GM12891 (cell line): Measurements from ENCODE around the gene MNX1.

Source experiments
- DNase-seq: peaks from one replicate; pipeline ENCODE4 v3.0.0; 2011; ENCODE audit warnings: low spot score; ENCODE audit not compliant: insufficient read length
- FAIRE-seq: peaks from 2 replicates; lab custom pipeline; 2011; peaks lifted over from hg19 to GRCh38; lab: Jason Lieb, UNC
- PAX5 ChIP-seq: IDR thresholded peaks from 2 replicates; pipeline ENCODE4 v1.6.1; 2011; ENCODE audit warnings: low read length, moderate library complexity, mild to moderate bottlenecking; ENCODE audit not compliant: insufficient read depth, severe bottlenecking
- POLR2A ChIP-seq: IDR thresholded peaks from 2 replicates; pipeline ENCODE4 v1.6.1; 2011; ENCODE audit warnings: low read depth, low read length, control low read depth
- POLR2AphosphoS5 ChIP-seq: IDR thresholded peaks from 2 replicates; pipeline ENCODE4 v1.6.1; 2011; ENCODE audit warnings: low read depth, low read length, control low read depth
- POU2F2 ChIP-seq: IDR thresholded peaks from 2 replicates; pipeline ENCODE4 v1.6.1; 2011; ENCODE audit warnings: low read depth, mild to moderate bottlenecking, control low read depth, low read length, moderate library complexity
- SPI1 ChIP-seq: IDR thresholded peaks from 2 replicates; pipeline ENCODE4 v1.6.1; 2011; ENCODE audit warnings: low read depth, low read length, control low read depth
- TAF1 ChIP-seq: IDR thresholded peaks from 2 replicates; pipeline ENCODE4 v1.6.1; 2011; ENCODE audit warnings: low read depth, low read length, control low read depth

The MNX1 gene

DNA sequence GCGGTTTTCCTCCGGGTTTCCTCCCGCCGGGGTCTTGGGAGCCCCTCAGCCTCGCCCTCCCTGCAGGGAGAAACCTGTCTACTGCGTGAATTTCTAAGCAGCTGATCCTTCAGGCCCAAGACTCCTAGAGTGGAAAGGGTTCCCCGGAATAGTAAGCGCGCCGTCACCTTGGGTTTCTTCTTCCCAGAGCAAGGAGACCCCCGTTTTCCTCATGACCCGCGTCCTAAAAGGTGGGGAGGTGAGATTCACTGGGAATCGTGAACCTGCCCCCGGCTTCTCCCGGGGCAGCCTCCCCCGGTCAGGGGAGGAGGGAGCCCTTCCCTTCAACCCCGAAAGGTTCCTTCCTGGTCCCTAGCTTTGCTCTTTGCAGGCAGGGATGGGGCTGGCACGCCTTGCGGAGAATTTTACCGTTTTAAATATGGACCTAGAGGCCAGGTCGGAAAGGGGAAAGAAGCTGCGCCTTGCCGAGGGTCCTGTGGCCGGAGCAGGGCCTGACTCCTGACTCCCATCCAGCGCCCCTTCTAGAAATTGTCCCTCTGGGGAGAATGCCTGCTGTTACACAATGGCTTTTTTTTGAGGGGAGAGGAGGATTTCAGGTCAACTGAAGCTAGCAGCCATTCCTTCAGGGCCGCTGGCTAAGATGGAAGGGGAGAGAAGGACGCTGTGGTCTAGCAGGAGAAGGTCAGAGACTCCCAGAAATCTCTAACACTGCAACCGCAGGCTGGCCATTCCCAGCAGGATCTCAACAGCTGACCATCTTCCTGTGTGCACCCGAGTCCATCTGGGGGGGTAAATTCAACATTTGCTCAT is 11.6 kb upstream of the MNX1 start:
- no peak for TF ChIP-seq POLR2A
- no peak for TF ChIP-seq TAF1
- no peak for TF ChIP-seq POU2F2
- no peak for TF ChIP-seq PAX5
- TF ChIP-seq POLR2AphosphoS5 = no peak
- TF ChIP-seq SPI1 = no peak
- no peak for FAIRE-seq

DNA sequence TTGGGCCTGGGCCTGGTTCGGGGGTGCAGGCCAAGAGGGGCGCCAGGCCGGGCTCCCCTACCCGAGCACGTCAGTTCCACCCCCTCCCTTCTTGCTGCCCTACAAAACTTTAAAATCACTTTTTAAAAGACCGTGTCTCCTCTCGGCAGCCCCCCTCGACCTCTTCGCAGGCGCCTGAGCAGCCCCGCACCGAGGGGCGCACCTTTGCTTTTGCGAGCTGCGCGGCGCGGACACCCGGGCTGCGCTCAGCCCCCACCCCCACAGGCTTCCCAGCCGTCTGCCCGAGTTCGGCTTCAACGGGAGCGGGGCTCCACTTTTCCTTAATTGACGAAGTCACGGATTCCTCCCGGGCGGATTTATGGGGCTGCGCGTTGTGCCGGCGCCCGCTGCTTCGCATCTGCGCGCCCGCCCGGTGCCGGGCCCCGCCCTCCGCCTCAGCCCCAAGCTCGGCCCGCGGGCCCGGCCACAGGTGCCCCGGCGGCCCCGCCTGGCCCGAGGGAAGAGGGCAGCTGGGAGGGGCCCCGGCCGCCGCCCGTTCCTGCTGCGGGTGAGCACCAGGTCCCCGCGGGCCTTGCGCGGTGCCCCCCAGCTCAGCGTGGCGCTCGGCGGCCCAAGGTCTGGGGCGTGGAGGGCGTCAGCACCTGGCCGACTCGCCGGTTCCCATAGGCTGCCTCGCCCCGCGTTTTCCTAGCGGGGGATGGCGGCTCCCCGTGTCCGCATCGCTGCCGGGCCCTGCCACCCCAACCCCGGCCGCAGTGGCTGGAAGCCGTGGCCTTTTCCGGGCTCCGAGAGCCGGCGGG is 10.8 kb upstream of the MNX1 start:
- TF ChIP-seq POLR2AphosphoS5 (no peak), POLR2A (no peak), PAX5 (no peak)
- no peak for FAIRE-seq
- DNase-seq = no peak

More for the DNA sequence above, 11.6 kb upstream of the MNX1 start:
- DNase-seq = no peak

DNA sequence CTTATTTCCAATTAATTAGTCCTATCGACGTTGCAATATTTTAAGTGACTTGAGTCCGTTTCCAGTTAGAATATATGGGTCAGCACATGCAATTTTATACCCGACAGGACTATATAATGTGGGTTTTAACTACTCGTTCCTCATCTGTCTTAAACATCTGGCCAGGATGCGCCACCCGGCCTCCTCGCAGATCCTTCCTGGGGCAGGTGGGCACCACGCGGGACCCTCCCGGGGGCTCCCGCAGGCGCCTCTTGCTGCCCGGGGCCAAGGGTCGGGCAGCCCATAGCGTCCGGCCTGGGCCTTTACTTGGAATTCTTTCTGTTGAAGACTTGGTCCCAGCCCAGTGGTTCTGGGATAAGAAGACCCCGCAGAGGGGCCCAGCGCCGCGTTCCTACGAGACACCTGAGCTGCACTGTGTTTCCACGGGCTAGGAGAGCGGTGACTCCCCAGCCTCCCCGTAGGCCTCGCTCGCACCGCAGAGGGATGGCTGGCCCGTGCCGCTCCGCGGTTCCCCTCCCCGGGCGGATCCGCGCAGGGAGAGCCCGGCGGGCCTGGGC is 10.1 kb upstream of the MNX1 start:
- FAIRE-seq (no peak), DNase-seq (no peak)
- TF ChIP-seq PAX5 = no peak
- no peak for TF ChIP-seq TAF1
- TF ChIP-seq POLR2A = no peak
- no peak for TF ChIP-seq POLR2AphosphoS5
- TF ChIP-seq POU2F2 = no peak
- TF ChIP-seq SPI1 = no peak

DNA sequence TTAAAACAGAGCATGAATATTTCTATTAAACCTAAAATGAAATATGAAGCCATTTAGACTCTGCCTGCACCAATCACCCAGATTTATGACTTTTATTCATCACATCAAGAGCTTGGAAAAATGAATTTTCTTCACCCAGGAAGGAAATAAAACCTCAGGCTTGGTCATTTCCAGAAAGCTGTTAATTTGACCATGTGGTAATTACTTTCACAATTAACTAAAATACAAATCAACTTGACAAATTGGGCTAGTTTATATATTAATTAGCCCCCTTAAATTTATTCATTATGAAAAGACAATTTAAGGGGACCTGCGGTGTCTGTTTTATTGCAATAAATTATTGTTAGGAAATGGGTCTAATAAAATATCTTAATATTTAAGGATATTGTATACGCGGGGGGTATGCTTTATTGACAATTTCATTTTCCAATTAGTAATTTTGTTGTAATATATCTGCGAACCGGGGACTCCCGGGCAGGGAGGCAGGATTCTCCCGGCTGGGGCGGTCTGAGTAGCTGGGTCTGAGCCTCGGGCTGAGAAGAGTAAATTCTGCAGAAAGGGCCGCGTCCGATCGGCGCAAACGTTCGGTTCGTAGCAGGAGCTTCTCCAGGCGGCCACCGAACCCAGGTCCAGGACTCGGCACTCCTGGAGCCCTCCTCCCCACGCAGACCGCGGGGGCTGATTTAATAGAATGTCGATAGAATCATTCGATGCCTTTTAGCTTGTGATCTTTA is 9.4 kb upstream of the MNX1 start:
- FAIRE-seq (no peak), DNase-seq (no peak)
- TF ChIP-seq POLR2A = no peak
- TF ChIP-seq PAX5 = no peak
- no peak for TF ChIP-seq TAF1
- no peak for TF ChIP-seq POU2F2
- TF ChIP-seq POLR2AphosphoS5 = no peak
- TF ChIP-seq SPI1 = no peak

DNA sequence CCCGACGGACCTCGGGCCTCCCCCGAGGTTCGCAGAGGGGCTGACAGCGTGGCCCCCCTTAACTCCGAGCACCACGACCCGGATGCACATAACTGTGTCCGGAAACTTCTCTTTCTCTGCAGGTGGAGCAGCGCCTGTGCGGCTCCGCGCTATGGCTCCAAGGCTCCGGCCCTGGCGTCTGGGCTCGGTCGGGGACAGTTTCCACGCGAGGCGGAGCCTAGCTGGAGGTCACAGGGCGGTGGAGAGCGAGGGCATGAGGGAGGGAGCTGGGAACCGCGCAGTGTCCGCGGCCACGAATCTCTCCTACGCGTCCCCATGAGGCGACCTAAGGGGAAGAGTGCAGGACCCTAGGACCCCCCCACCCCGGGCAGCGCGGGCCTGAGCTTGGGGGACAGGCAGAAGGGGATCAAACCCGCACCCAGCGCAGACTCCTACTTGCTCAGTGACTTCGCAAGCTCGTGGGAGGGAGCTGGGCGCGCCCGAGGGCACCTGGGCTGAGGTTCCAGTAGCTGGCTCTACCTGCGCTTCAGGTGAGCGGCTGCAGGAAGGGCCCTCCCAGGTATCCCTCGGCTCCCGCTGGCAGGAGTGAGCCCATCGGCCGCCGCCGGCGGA is 8.6 kb upstream of the MNX1 start:
- FAIRE-seq (no peak), DNase-seq (no peak)
- TF ChIP-seq POLR2AphosphoS5 (no peak), SPI1 (no peak), PAX5 (no peak), POU2F2 (no peak)

DNA sequence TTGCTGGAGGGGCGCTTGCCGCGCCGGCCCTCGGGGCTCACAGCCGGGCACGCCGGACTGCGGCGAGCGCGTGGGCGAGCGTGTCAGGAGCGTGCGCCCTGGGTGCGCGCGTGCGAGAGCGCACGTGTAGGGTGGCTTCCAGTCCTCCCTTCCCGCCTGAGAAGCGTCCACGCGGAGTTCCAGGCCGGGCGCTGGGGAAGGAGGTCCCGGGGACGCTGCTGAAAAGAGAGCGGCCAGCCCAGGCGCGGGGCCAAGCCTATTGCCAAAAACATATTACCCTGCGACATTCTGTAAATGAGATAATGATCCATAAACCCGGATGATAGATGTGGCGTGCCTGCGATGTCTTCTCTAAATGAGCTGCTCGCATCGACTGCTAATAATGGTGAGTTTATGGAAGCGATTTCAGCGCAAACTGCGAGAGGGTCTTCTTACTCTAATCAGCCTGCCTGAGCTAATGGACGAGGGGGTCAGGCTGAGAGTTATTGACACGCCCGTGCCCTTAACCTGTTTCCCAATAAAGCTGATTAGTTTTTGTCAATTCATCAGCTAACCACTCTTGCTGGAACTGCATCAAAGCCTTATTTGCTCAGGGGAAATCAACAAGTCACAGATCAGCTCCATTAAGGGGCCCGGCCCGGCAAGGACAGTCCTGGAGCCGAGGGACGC is 8.0 kb upstream of the MNX1 start:
- DNase-seq (no peak), FAIRE-seq (peak; percentile 20)

DNA sequence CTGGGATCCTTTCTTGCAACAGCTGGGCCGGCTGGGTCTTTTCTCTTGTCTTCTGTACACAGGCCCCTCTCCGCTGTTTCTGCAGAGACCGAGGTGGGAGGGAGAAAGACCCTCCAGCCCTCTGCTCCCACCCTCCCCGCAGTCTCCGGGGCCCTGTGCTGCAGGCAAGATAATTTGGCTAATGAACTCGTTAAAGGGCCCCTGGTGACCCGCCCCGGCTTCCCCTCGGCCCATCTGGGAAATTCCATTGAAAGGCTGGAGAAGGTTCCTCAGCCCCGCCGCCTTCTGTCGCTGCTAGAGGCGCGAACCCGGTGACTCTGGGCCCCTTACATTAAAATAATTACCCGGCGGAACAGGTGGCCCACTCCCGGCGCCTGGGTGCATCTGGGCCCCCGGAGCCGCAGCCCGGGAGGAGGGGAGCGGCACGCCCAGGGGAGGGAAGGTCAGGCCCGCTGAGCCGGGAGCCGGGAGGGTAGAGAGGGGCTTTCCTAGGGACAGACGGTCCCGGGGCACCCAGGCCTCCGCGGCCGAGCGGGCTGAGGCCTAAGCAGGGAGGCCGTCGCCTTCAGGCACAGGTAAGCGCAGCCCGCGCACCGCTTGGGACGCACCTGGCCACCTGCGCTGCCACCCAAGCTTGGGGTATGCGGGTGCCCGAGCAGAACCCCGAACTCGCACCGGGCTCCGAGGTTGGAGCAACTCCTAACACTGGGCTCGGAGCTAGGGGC is 7.3 kb upstream of the MNX1 start:
- DNase-seq (no peak), FAIRE-seq (no peak)
- no peak for TF ChIP-seq POU2F2
- TF ChIP-seq POLR2A = no peak
- no peak for TF ChIP-seq PAX5

More for the DNA sequence above, 8.0 kb upstream of the MNX1 start:
- TF ChIP-seq SPI1 = no peak
- TF ChIP-seq PAX5 = no peak
- TF ChIP-seq POLR2AphosphoS5 = no peak
- TF ChIP-seq POU2F2 = no peak
- no peak for TF ChIP-seq TAF1
- TF ChIP-seq POLR2A = no peak

DNA sequence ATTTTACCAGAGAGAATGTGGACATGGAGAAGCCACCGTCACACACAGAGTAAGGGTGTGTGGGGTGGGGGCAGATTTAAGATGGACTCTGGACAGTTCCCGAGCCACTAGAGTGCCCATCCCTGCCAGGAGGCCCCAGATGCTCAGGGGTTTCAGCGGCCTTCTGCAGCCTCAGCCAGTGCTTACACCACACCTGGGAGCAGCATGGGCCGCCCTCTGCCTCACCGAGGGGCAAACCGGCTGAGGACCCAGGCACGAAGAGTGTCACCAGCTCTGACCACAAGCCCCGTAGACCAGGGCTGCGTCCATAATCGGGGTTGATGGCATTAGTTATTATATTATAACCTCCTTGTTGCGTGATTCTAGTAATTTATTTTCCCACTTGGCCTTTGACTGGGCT is 6.7 kb upstream of the MNX1 start:
- no peak for DNase-seq
- no peak for FAIRE-seq
- TF ChIP-seq PAX5 = no peak
- TF ChIP-seq POLR2A = no peak
